ENCODE data around the gene GJD3.

Gene GJD3

DNA sequence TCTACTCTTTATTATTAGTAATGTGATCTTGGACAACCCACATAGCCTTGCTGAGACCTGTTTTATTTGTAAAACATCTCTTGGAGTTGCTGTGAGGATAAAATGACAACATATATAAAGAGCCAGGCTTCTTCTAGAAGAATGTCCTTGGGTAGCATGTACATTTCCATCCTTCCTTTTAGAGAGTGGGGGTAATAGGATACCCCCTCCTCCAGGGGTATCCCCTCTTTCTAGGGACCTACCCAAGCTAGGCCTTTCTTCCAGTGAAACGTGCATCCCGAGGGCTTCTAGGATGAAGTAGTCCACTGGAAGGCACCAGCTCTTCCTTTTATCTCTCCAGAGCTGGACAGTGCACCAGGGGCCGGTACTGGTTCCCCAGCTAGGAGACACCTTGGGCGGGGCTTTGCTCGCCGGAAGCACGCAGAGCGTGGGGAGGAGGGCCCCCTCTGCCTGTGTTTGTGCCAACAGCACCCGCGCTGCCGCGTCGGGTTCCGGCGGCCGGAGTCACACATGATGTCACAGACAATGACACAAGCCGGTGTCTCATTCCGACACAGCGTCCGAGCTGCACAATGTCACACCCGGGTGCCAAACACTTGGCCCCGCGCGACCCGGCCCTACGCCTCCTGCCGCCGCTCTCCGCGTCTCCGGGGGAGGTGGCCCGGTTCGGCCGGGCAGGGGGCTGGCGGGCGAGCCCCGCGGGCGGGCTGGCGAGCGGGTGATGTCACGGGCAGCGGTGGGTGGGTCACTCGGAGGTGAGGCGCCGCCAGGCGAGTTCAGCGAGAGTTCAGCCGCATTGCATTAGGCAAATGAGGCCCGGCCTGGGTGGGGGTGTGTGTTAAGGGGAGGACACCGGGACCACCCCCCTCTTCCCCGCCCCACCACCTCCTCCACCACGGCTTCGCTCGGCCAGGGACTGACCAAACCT is 23.4 kb downstream of the GJD3 start:
- FAIRE-seq (no peak), DNase-seq (ENCODE audit: low spot score) (no peak)

DNA sequence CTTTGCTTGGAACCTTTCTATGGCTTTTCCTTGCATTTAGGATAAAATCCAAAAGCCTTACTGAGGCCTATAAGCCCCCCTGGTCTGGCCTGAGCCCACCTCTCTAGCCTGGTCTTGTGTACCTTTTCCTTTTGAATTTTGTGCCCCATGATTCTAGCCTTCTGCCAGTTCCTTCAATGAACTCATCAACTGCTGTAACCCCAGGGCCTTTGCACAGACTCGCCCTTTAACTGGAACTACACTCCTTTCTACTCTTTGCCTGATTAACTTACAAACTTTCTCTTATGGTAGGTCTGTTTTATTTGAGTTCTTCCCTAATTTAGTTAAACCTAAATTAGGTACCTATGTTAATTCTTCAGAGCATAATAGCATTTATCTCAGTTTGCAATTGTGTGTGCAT is 24.2 kb downstream of the GJD3 start:
- no peak for DNase-seq (ENCODE audit: low spot score)

DNA sequence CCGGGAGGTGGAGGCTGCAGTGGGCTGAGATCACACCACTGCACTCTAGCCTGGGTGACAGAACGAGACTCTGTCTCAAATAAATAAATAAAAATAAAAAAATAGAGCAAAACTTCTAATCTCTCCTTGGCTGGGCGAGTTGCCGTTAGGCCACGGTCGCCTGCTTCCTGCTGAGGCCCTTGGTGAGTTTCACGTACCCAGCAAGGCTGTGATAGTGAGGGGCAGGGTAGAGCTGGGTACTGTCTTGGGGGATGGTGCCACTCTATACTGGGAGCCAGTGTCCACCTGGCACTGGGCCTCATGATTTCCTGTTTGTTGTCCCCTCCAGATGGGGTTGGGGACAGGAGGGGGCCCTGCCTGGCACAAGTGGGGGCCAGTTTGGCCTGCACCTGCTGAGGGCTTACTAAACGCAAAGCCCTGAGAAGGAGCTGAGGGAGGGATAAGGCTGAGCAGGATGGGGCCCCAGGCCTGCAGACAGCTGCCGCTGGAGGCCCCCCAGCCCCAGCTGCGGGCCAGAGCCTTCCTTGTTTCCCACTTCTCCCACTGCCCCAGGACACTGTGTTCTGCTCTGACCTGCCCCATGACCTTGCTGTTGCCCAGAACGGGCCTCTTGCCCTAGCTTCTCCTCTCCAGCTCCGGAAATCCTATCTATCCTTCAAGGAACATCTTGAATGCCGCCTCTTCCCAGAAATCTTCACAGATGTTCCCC is 25.4 kb downstream of the GJD3 start:
- no peak for FAIRE-seq

More for the DNA sequence above, 24.2 kb downstream of the GJD3 start:
- no peak for FAIRE-seq

DNA sequence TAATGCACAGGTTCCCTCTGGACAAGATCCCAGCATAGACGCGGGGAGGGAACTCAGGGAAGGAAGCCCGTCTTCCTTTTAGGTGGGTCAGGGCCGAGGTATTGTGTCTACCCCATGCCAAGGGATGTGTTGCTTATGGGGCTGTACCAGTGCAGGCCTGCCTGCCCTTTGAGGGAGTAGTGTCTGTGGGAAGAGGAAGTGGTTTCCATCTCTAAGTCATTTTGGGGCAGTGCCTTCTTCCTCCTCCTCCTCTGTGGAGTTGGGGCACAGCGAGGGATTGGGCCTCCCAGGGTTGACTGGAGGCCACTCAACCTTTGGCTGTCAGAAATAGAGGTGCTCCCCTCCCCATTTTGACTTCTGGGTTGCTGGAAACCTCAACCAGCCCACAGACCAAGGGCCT is 26.5 kb downstream of the GJD3 start:
- no peak for FAIRE-seq
- DNase-seq (ENCODE audit: low spot score), result no peak

More for the DNA sequence above, 25.4 kb downstream of the GJD3 start:
- DNase-seq (ENCODE audit: low spot score), result no peak

DNA sequence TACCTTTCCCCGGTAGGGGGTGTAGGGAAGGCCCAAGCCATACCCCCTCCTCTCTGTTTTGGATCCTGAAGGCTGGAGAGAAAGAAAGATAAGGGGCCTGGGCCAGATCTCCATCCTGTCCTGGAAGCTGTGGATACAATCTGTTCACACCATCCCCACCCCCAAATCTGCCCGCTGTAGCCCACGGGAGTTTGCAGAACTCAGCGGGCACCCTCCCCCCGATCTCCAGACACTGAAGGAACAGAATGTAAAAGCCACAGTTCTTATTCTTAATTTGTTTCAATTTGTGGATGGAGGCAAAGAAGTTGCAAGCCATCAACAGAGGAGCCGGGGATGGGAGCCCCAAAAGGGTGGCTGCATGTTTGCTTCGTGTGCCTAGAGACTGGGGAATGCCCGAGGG is 27.2 kb downstream of the GJD3 start:
- no peak for DNase-seq (ENCODE audit: low spot score)
- no peak for FAIRE-seq

DNA sequence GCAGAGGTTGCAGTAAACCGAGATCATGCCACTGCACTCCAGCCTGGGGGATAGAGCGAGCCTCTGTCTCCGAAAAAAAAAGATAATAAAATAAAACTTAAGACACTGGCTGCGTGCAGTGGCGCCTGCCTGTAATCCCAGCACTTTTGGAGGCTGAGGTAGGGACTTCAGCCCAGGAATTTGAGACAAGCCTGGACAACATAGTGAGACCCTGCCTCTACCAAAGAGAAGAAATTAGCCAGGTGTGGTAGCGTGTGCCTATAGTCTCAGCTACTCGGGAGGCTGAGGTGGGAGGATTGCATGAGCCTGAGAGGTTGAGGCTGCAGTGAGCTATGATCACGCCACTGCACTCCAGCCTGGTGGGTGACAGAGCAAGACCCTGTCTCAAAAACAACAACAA is 28.9 kb downstream of the GJD3 start:
- DNase-seq (ENCODE audit: low spot score) (no peak), FAIRE-seq (no peak)

DNA sequence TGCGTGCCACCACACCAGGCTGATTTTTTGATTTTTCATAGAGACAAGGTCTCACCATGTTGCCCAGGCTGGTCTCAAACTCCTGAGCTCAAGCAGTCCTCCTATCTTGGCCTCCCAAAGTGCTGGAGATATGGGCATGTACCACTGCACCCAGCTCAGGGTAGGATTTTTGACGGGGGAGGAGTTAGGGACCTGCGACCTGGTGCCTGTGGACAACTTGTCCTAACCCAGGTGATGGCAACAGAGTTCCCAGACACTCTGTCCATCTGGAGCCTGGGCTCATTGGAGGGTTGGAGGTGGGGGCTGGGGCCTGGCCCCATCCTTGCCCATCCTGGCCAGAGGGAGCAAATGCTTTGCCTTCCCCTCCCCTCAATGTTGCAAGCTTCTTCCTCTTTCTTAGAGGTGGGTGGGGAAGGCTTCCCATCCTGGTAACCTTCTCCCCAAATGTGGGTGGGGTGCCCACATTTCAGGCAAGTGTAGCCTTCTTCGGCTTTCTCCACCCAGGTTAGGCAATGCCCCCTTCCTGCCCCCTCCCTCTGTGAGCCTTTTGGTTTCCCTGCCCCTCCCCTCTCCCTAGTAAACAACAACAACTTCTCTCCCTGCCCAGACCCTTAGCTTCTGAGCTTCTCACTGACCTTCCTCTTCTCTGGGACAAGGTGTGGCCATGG is 30.6 kb downstream of the GJD3 start:
- FAIRE-seq (no peak), DNase-seq (ENCODE audit: low spot score) (no peak)

DNA sequence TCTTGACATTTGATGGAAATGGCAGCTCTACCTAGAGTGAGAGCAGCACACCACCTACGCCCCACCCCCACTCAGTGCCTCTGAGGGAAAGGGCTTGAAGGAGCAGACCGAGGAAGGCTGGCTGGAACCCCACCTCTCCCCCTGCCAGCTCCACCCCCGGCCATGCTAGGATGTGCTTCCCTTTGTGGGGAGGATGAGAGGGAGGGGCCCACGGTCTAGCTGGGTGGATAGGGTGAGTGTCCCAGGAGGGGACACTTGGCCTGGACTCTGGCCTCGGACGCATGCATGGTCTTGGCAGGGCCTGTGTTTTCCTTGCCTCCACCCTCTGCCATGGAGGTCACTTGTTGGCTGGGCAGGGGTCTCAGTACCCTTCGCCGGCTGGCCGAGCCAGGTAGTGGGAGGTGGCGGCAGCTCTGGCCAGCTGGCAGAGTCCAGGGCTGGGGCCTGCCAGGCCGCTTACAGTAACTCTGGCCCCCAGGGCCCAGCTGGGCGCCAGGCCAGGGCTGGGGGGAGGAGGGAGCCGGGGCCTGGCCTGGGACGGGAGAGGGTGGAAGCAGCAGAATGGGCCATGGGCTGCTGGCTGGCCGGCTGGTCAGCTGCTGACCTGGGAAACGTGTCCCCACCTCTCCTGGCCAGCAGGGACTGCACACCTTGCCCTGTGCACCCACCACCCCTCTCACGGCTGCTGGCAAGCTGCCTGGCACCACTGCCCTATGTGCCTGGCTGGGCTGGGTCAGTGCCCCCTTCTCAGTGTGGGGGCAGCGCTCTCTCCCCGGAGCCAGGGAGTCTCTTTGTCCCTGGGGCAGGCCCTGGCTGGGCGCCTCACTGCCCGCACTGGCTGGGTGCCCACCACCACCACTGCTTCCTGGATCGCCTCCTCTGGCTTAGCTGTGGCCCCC is 32.5 kb downstream of the GJD3 start:
- peak; percentile 74 for FAIRE-seq
- peak; percentile 75 for DNase-seq (ENCODE audit: low spot score)

DNA sequence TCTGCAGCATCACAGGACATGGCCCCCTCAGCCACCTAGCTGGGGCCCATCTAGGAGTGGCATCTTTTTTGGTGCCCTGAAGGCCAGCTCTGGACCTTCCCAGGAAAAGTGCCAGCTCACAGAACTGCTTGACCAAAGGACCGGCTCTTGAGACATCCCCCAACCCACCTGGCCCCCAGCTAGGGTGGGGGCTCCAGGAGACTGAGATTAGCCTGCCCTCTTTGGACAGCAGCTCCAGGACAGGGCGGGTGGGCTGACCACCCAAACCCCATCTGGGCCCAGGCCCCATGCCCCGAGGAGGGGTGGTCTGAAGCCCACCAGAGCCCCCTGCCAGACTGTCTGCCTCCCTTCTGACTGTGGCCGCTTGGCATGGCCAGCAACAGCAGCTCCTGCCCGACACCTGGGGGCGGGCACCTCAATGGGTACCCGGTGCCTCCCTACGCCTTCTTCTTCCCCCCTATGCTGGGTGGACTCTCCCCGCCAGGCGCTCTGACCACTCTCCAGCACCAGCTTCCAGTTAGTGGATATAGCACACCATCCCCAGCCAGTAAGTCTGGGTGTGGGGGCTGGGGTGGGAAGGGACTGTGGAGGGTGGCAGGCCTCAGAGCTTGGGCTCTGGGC is 33.6 kb downstream of the GJD3 start:
- no peak for DNase-seq (ENCODE audit: low spot score)
- no peak for FAIRE-seq

DNA sequence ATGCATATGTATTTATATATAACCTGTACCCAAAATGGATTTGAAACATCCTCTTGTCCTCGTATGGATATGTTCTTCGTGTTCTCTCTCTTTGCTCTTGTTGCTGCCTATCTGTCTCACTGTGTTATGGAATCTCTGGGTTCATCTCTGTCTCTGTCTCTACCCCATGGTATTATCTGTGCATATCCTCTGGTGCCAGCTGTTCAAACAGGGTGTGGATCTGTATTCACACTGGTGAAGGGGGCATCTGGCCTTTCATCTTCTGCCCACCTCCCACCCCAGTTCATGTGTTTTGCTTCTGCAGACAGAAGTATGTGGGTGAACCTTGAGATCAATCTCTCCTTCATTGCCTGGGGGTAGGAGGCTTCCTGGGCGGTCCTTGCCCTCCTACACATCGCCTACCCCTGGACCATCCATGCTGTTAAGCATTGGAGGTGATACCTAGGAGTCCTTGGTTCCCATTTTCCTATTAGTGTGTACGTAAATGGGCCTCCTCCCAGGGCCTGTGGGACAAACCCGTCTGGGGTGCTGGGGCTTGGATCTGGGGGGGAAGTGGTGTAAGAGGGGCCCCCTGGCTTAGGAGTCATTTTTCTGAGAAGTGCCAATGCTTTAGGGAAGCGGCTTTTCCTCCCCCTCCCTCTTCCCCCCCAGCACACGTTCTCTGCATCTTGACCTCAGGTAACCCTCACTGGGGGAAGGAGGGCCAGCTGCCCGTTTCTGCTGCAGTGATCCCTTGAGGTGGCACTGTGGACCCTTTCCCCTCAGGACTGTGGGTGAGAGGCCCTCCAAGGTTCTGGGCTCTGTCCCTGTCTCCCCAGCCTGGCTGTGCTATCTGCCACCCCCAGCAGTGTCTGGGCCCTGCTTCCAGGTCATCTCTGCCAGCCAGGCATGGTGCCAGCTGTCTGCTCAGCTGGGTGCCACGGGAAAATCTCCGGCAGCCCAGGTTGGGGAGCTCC is 34.4 kb downstream of the GJD3 start:
- FAIRE-seq, result peak; percentile 44
- peak; percentile 34 for DNase-seq (ENCODE audit: low spot score)

DNA sequence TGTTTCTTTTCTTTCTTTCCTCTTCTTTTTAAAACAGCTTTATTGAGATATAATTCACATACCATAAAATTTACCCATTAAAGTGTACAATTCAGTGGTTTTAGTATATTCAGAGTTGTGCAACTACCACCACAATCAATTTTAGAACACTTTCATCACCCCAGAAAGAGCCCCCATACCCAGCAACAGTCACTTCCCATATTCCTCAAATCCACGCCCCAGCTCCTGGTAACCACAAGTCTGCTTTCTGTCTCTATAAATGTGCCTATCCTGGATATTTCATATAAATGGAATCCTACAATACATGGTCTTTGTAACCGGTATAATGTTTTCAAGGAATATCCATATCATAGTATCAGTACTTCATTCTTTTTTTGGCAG is 36.2 kb downstream of the GJD3 start:
- no peak for DNase-seq (ENCODE audit: low spot score)
- no peak for FAIRE-seq

DNA sequence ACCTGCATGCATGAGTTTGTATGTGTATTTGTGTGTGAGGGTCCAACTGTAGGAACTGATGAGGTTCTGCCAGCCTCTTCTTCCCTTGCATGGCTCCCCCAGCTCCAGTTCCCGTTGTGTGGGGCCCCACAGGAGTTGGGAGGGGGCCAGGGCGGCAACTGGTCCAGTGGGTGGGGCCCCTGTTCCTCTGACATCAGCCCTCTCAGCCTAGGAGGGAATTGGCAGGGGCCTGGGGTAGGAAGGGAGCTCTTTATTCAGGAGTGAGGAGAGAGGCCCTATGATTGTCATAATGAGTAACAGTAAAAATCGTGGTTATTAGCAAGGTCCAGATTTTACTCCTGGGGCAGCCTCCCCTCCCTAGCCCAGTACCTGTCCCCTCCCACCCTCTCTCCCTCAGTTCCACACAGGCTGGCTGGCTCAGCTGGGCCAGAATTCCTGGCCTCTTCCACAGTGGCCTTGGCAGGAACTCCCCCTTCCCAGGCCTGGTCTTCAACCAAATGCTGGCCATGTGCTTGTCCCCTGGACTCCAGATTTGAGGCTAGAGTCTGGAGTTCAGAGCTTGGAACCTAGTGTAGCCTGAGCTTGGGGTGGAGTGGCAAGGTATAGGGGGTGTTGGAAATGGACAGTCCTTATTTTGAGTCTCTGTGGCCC is 36.7 kb downstream of the GJD3 start:
- DNase-seq (ENCODE audit: low spot score), result no peak
- no peak for FAIRE-seq

DNA sequence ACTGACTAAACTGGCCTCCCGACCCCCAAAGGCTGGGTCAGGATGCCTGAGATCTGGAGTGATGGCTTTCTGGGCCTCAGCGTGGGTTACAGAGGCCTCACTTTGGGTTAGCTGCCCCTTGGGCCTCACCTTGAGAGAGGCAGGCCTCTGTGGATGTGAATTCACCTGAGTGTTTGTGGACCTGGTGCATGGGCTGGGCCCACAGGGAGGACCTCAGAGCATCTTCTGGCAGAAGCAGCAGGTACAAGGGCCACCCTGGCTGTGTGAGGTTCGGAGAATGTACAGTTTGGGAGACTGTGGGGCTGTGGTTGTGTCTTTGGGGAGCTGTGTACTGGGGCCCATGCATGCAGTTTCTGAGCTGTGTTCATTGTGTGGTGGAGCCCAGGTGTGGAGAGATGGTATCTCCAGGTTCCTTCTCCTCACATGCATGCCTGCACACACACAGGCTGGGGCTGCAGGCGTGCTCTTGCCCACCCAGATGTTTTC is 37.2 kb downstream of the GJD3 start:
- DNase-seq (ENCODE audit: low spot score) (no peak), FAIRE-seq (no peak)

DNA sequence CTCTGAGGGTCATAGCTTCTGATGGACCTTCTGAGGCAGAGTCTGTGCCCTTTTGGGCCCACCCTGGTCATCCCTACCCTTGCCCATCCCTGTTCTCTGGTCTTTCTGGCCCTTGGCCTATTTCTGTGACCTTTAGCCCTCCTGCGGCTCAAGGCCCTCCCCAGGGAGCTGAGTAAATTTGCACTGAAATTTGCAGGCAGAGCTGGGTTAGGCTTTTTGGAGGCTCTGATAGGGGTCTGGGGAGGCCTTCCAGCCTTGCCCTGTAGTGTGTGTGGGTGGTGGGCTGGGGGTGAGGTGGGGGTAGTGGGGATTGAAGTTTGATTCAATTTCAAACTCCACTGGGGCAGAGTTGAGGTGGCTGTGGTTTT is 37.7 kb downstream of the GJD3 start:
- no peak for FAIRE-seq
- no peak for DNase-seq (ENCODE audit: low spot score)

DNA sequence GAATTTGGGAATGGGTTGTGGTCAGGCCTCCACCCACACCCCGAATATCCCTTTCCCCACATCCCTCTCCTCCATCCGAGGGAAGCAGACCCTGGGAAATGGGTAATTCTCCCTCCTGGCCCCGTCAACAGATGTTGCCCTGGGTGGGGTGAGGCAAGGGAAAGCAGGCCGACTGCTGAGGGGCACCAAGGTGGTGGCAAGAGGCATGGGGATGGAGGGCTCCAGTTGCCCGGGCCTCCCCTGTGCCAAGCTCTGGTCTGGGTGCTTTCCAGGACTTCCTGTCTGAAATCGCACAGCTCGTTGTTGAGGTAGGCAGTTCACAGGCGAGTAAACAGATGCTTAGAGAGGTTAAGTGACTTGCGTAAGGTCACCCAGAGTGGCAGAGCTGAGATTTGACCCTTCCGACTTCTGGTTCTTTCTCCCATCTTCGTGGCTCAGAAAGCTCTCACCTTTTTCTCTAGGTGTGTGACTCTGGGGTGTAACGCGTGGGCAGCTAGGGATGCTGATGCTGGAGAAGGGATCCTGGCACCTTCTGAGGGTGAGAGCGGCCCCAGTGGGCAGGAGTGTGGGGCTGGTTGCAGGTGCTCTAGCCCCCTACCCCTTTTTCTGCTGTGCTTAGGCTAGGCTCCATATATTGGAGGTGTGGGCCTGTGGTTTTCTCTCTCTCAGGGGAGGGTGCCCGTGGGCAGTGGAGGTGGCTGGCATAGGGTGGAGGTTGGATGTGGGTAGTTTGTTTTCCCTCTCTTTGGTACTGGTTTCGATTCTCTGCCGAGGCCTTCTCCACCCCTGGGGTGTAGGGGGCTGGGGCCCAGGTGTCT is 38.3 kb downstream of the GJD3 start:
- FAIRE-seq, result no peak

DNA sequence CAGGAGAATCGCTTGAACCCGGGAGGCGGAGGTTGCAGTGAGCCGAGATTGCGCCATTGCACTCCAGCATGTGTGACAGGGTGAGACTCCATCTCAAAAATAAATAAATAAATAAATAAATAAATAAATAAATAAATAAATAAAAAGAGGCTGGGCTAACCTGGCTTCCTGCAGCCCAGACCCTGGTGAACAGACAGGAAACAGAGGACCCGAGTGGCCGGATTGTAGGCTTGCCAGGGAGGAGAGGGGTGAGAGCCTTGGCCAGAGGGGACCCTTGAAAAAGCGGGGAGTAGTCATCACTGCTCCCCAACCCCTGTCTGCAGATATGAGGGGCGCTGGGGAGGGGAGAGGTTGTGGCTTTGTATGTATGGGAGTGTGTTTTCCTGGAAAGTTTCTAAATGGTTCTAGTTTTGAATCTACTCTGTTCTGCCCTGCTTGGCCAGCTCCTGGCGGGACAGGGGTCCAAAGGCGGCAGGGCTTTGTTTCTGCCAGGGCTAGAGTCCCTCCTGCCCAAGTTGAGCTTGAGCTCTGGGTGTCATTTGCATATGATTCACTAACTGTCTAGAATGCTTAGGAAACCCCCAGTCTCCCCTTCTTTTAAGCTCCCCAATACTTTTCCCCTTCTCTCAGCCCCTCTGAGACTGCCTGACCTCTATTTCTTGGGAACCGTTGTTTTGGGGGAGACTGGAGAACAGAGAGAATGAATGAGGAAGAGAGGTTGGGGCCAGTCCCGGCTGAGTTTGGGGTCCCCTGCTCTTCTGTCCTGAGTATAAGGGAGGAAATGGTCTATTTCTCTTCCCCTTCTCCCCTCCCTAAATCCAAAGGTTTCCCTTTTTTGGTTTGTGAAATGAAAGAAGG is 39.2 kb downstream of the GJD3 start:
- FAIRE-seq (no peak), DNase-seq (ENCODE audit: low spot score) (no peak)

More for the DNA sequence above, 38.3 kb downstream of the GJD3 start:
- DNase-seq (ENCODE audit: low spot score), result peak; percentile 28
